H1 (cell line): Measurements from ENCODE around the gene GPR179. TPM values are rescaled to one million over a fixed set of nuclear protein-coding genes. Genes with fewer than 3 reads are reported as not detected.

ENCODE experiments used
- CHD1 ChIP-seq: IDR thresholded peaks from 2 replicates; pipeline ENCODE4 v1.6.1; 2012; ENCODE audit warnings: low read depth, low read length, improper control_type of control experiment
- KDM5A ChIP-seq: fragments of 200-600 bp; IDR thresholded peaks from 2 replicates; pipeline ENCODE4 v1.7.1; 2012; ENCODE audit warnings: mild to moderate bottlenecking, low read length, inconsistent platforms, mixed read lengths
- POLR2AphosphoS5 ChIP-seq: IDR thresholded peaks from 2 replicates; pipeline ENCODE4 v1.6.1; 2011; ENCODE audit warnings: low read depth, low read length
- RFX5 ChIP-seq: IDR thresholded peaks from 2 replicates; pipeline ENCODE4 v1.6.1; 2011; ENCODE audit warnings: low read depth, low read length, improper control_type of control experiment, borderline replicate concordance
- polyA plus RNA-seq, 7 experiments: library from polyadenylated mRNA; depleted of rRNA in 3 of 7; stranded (reverse) in 5 of 7; unstranded in 2 of 7; fragments of >200 nt in 5 of 7; fragments of 200-250 nt in 2 of 7; gene quantifications; 1 replicate in 5 of 7; 2 replicates in 1 of 7; 4 replicates in 1 of 7; pipeline versions ENCODE4 v1.2.1 to v1.2.3, GENCODE V29; 2011 to 2013; ENCODE audit warnings: missing spikeins in 2 of 7, mixed read lengths in 2 of 7
- total RNA-seq: library from RNA; stranded (reverse); fragmentation: NEBNext Ultra II Directional; extraction: Animal tissue kit (Norgen Biotek cat#: 25700); gene quantifications from 2 replicates; pipeline ENCODE4 v1.2.1, GENCODE V29; 2021

GPR179 gene
- total and polyA plus RNA-seq, 2 of the 8 experiments (the other 6 are each of a cell fraction or from before 2014, with no cell fraction given), result 0.02 to 0.07 TPM

- no peak for TF ChIP-seq KDM5A
- TF ChIP-seq RFX5, result no peak
- TF ChIP-seq POLR2AphosphoS5, result no peak
- TF ChIP-seq CHD1, result no peak
These were observed 5.7 kb downstream of the GPR179 start (continued) for GRCh38 chr17:38338053-38338452.
